Forelimb muscle (tissue), 1 donor: ENCODE measurements around the gene DAND5. TPM values are rescaled to one million over a fixed set of nuclear protein-coding genes. Genes with fewer than 3 reads are reported as not detected.

ENCODE experiments used
- DNase-seq: peaks from one replicate; pipeline ENCODE4 v3.0.0-alpha.2; 2013; ENCODE audit warnings: low read depth
- polyA plus RNA-seq: library from polyadenylated mRNA; unstranded; fragments of 120-200 nt; gene quantifications from one replicate; pipeline ENCODE4 v1.2.1, GENCODE V29; 2013; ENCODE audit not compliant: insufficient read length

DAND5 gene
- polyA plus RNA-seq, 1 donor = 0.08 TPM

DNA sequence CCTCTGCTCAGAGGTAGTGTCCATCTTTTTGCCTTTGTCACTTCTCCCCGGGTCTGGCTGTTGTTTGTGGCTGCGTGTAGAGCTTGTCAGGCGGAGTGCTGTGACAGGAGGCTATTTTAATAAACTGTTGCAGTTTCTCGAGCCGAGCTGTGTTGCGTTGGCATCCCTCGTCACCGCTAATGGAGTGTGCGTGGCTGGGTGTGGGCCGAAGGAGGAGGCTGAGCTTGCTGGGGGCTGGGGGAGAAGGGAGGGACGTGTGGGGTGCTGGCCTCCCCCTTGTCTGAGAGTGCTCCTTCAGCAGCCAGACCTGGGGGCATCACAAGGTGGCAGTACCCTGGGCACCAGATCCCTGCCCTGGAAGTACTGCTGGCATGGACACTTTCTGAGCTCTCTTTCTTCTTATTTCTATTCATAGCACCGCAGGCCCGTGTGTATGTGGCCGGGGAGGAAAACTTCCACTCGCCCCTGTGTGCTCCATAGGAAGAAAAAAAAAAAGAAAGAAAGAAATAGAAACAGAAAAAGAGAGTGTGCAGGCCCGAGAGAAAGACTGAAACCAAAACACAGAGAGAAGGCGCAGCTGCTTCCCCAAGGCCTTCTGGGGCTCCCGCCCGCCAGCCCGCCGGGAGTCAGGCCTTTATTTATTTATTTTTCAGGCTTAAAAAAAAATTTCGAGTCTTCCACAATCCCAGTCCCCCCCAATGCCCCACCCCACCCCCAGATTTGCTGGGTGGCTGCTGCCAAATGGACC, 52.9 kb downstream of the DAND5 start:
- no peak for DNase-seq

DNA sequence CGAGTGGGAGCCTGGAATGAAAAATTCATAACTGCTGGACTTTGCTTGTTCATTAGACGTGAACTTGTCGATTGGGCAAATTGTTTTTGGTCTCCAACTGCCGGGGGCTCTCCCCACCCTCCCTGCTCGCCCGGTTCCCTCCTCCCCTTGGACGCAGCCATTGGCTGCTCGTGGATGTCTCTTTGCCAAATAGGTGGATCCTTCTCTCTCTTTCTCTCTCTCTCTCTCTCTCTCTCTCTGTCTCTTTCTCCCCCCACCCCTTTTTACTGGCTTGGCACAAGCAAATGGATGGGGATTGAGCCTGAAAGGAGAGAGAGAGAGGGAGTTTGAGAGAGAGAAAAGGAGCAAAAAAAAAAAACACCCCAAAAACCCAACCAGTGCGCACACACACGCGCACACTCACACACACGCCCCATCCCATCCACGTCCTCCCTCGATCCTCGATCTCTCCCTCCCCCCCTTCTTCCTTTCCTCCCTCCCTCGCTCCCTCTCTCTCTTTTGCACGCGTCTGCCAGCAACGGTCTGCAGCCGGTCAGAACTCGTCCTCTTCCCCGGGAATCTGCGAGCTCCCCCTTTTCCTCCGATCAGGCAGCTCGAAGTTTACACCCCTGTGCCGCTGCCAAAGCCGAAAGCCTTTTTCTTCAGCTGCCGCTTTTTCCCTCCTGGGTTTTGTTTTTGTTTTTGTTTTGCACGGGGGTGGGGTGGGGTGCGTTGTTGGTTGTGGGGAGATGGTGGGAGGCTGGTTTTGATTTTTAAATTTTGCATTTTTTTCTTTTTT, 53.7 kb downstream of the DAND5 start:
- peak; percentile 91 for DNase-seq

DNA sequence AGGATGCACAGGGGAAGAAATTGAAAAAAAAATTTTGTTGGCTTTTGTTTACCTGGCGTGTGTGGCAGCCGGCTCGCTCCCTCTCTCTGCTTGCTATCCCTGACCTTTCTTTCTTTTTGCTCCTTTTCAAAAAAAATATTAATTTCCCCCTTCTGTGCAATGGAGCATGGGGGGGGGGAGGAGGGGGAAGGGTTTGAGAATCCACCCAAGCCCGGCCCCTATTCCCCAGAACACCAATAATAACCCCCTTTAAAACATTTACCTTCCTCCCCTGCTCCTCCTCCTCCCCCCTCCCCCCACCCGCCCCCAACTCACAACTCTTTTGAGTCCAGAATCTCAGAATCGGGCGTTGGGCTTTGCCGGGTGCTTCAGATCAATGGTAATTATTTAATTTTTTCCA, 54.3 kb downstream of the DAND5 start:
- no peak for DNase-seq

Other genes with a start within 250 kb of the DAND5 start
- gene TNPO2, start 245.6 kb upstream of the DAND5 start, polyA plus RNA-seq = 53.9 TPM
- 199 TPM for gene TRIR, start 234.9 kb upstream of the DAND5 start, polyA plus RNA-seq
- gene GET3, start 232.1 kb upstream of the DAND5 start, polyA plus RNA-seq = 42.4 TPM
- gene BEST2, start 217.8 kb upstream of the DAND5 start, polyA plus RNA-seq = not detected
- 30.9 TPM for gene HOOK2, start 194.0 kb upstream of the DAND5 start, polyA plus RNA-seq
- 32.1 TPM for gene JUNB, start 178.1 kb upstream of the DAND5 start, polyA plus RNA-seq
- 162 TPM for gene PRDX2, start 167.8 kb upstream of the DAND5 start, polyA plus RNA-seq
- gene THSD8, start 167.5 kb upstream of the DAND5 start, polyA plus RNA-seq = 3.0 TPM
- 17.3 TPM for gene RNASEH2A, start 163.0 kb upstream of the DAND5 start, polyA plus RNA-seq
- not detected for gene RTBDN, start 135.0 kb upstream of the DAND5 start, polyA plus RNA-seq
- gene MAST1, start 131.1 kb upstream of the DAND5 start, polyA plus RNA-seq = 0.52 TPM
- 8.2 TPM for gene DNASE2, start 88.1 kb upstream of the DAND5 start, polyA plus RNA-seq
- 0.42 TPM for gene KLF1, start 82.4 kb upstream of the DAND5 start, polyA plus RNA-seq
- 39.4 TPM for gene GCDH, start 78.4 kb upstream of the DAND5 start, polyA plus RNA-seq
- 3.9 TPM for gene SYCE2, start 50.3 kb upstream of the DAND5 start, polyA plus RNA-seq
- 42.6 TPM for gene FARSA, start 35.9 kb upstream of the DAND5 start, polyA plus RNA-seq
- gene CALR, start 31.0 kb upstream of the DAND5 start, polyA plus RNA-seq = 312 TPM
- 137 TPM for gene RAD23A, start 23.7 kb upstream of the DAND5 start, polyA plus RNA-seq
- gene GADD45GIP1, start 12.4 kb upstream of the DAND5 start, polyA plus RNA-seq = 46.0 TPM
- 111 TPM for gene NFIX, start 25.9 kb downstream of the DAND5 start, polyA plus RNA-seq
- 5.4 TPM for gene LYL1, start 133.3 kb downstream of the DAND5 start, polyA plus RNA-seq
- 24.1 TPM for gene TRMT1, start 147.2 kb downstream of the DAND5 start, polyA plus RNA-seq
- gene NACC1, start 148.7 kb downstream of the DAND5 start, polyA plus RNA-seq = 18.7 TPM
- gene STX10, start 180.8 kb downstream of the DAND5 start, polyA plus RNA-seq = 33.6 TPM
- 57.4 TPM for gene IER2, start 180.8 kb downstream of the DAND5 start, polyA plus RNA-seq